ENCODE data around the gene ZBTB1. TPM values are rescaled to one million over a fixed set of nuclear protein-coding genes. Genes with fewer than 3 reads are reported as not detected.

The ZBTB1 gene
- total RNA-seq, 1 experiment from 2014 or later, result 37.8 TPM

GRCh38 chr14:64463873-64464272 lies 40.7 kb upstream of the ZBTB1 start:
- no peak overlapping the region for H3K18ac ChIP-seq (ENCODE audit: insufficient read length, low read depth, low read length)
- no peak overlapping the region for H4K8ac ChIP-seq (replicated peaks; ENCODE audit: insufficient read length, low read depth, low read length)
- no peak overlapping the region for H2BK12ac ChIP-seq (ENCODE audit: insufficient read length, low read depth, low read length)
- H3K23ac ChIP-seq (ENCODE audit: insufficient read length, low read depth, low read length), result no peak overlapping the region
- no peak overlapping the region for H2BK20ac ChIP-seq (ENCODE audit: low read depth, low read length, poor library complexity, severe bottlenecking)
- no peak overlapping the region for H2BK120ac ChIP-seq (ENCODE audit: low read depth, low read length, poor library complexity, severe bottlenecking)
- no peaks in the 10 kb centered on the region for H3K27me3 ChIP-seq (ENCODE audit: insufficient read depth, low read length)
- no peak for DNase-seq
- TF ChIP-seq CTCF (conservative IDR thresholded peaks at IDR 0.05), result no peak
- Mint-ChIP-seq H3K4me1 (peaks cover 14% of the 10 kb centered on the region in 2 experiments), H3K4me3 (no peak overlapping the region; a peak in 1 of 5 replicates), H3K27ac (no peak overlapping the region), H3K27me3 (ENCODE audit: low read depth) (peaks cover 1% of the 10 kb centered on the region; the same call in 1 of the 2 replicates), H3K36me3 (ENCODE audit: insufficient read depth in 1 of 3, low read depth in 3 of 3) (peaks cover 10 to 23% (median 11%) of the 10 kb centered on the region in 3 experiments; a peak in 6 of 7 replicates), H3K9me3 (no peaks in the 10 kb centered on the region)
- no peaks in the 10 kb centered on the region for H3K79me1 ChIP-seq (ENCODE audit: insufficient read depth, low read depth, low read length, poor library complexity, severe bottlenecking)
- H3K9ac ChIP-seq (ENCODE audit: extremely low read depth, insufficient read length, low read length), result no peak overlapping the region
- H3K4me2 ChIP-seq (ENCODE audit: insufficient read depth, insufficient read length, low read length), result no peak overlapping the region
- WGBS (ENCODE audit: extremely low coverage, insufficient read length, low lambda C conversion rate), result no CpG with 5 or more reads among the region's 6 CpGs
- no peaks in the 10 kb centered on the region for H3K9me3 ChIP-seq (ENCODE audit: control insufficient read depth, low read depth, low read length)
- no peak overlapping the region for H3K14ac ChIP-seq (ENCODE audit: insufficient read depth, low read length)
- H3K27ac ChIP-seq (ENCODE audit: insufficient read length, low read depth, low read length), result no peak overlapping the region
- no peak overlapping the region for H4K5ac ChIP-seq (ENCODE audit: insufficient read length, low read depth, low read length)
- no peaks in the 10 kb centered on the region for H3K4me1 ChIP-seq (ENCODE audit: insufficient read depth, low read length)
- H3K56ac ChIP-seq (ENCODE audit: insufficient read length, low read depth, low read length), result no peak overlapping the region
- H3K23me2 ChIP-seq (ENCODE audit: insufficient read length, low read depth, low read length, poor library complexity, severe bottlenecking), result peaks cover 14% of the 10 kb centered on the region
- no peak overlapping the region for H2AFZ ChIP-seq (ENCODE audit: low read length)
- no peak overlapping the region for H3K4ac ChIP-seq (ENCODE audit: low read depth, low read length)
- no peak overlapping the region for H4K91ac ChIP-seq (ENCODE audit: insufficient read length, low read depth, low read length)
- no peak overlapping the region for H2BK15ac ChIP-seq (ENCODE audit: low read depth, low read length)
- H3T11ph ChIP-seq (ENCODE audit: low read length), result no peak overlapping the region
- no peak overlapping the region for H2BK5ac ChIP-seq (ENCODE audit: insufficient read length, low read length)
- H3K79me2 ChIP-seq (ENCODE audit: insufficient read depth, low read length), result no peaks in the 10 kb centered on the region
- no peaks in the 10 kb centered on the region for H4K20me1 ChIP-seq (ENCODE audit: control insufficient read depth, insufficient read depth, insufficient read length)
- no peak overlapping the region for H2AK5ac ChIP-seq (ENCODE audit: insufficient read length, low read length)
